Measurements from ENCODE around the gene MDGA2. TPM values are rescaled to one million over a fixed set of nuclear protein-coding genes. Genes with fewer than 3 reads are reported as not detected.

Gene MDGA2
- total RNA-seq, 1 donor from 2014 or later: 0.17 TPM

GRCh38 chr14:47425302-47425701, 250.1 kb downstream of the MDGA2 start:
- Mint-ChIP-seq H3K9me3 (ENCODE audit: low read depth) (no peaks in the 10 kb centered on the region), H3K27ac (ENCODE audit: unreplicated experiment) (no peak overlapping the region), H3K36me3 (ENCODE audit: low read depth) (no peaks in the 10 kb centered on the region), H3K27me3 (ENCODE audit: low read depth) (peaks cover 2% of the 10 kb centered on the region), H3K4me3 (ENCODE audit: unreplicated experiment) (no peak overlapping the region), H3K4me1 (ENCODE audit: low read depth) (peaks cover 8% of the 10 kb centered on the region)
- DNase-seq (ENCODE audit: low spot score): no peak
- TF ChIP-seq, protein P1, sequence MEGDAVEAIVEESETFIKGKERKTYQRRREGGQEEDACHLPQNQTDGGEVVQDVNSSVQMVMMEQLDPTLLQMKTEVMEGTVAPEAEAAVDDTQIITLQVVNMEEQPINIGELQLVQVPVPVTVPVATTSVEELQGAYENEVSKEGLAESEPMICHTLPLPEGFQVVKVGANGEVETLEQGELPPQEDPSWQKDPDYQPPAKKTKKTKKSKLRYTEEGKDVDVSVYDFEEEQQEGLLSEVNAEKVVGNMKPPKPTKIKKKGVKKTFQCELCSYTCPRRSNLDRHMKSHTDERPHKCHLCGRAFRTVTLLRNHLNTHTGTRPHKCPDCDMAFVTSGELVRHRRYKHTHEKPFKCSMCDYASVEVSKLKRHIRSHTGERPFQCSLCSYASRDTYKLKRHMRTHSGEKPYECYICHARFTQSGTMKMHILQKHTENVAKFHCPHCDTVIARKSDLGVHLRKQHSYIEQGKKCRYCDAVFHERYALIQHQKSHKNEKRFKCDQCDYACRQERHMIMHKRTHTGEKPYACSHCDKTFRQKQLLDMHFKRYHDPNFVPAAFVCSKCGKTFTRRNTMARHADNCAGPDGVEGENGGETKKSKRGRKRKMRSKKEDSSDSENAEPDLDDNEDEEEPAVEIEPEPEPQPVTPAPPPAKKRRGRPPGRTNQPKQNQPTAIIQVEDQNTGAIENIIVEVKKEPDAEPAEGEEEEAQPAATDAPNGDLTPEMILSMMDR (IDR thresholded peaks at IDR 0.05): no peak

- peaks cover 2% of the 10 kb centered on the region for H3K27me3 Mint-ChIP-seq (ENCODE audit: low read depth)
- peaks cover 10% of the 10 kb centered on the region for H3K4me1 Mint-ChIP-seq (ENCODE audit: low read depth)
- no peaks in the 10 kb centered on the region for H3K9me3 Mint-ChIP-seq (ENCODE audit: low read depth)
- H3K27ac Mint-ChIP-seq (ENCODE audit: unreplicated experiment): no peak overlapping the region
- TF ChIP-seq, protein P1 (IDR thresholded peaks at IDR 0.05): no peak
- DNase-seq (ENCODE audit: low spot score): no peak
- no peaks in the 10 kb centered on the region for H3K36me3 Mint-ChIP-seq (ENCODE audit: low read depth)
- no peak overlapping the region for H3K4me3 Mint-ChIP-seq (ENCODE audit: unreplicated experiment)
Observed at GRCh38 chr14:47422191-47422590, 253.2 kb downstream of the MDGA2 start.

DNA sequence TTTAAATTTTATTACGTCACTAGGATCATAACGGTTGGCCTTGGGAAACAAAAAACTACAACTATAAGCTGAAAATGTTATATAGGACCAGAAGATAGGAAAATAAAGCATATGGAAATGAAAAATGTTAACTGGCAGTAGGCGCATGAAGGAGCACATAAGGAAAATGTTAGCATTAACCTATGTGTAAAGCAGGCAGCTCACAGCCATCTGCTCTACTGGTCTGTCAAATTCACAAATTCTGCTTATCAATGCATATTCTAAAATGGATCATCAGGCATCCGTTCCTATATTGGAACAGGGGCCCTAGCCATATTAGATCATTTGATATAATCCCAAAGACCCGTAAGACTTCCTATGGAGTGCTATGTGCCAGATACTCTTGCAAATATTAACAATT, 263.9 kb downstream of the MDGA2 start:
- H3K36me3 Mint-ChIP-seq (ENCODE audit: low read depth): no peaks in the 10 kb centered on the region
- no peak for DNase-seq (ENCODE audit: low spot score)
- TF ChIP-seq, protein P1 (IDR thresholded peaks at IDR 0.05): no peak
- H3K27me3 Mint-ChIP-seq (ENCODE audit: low read depth): peaks cover 12% of the 10 kb centered on the region
- H3K4me3 Mint-ChIP-seq (ENCODE audit: unreplicated experiment): no peak overlapping the region
- no peaks in the 10 kb centered on the region for H3K9me3 Mint-ChIP-seq (ENCODE audit: low read depth)
- H3K27ac Mint-ChIP-seq (ENCODE audit: unreplicated experiment): no peak overlapping the region
- no peaks in the 10 kb centered on the region for H3K4me1 Mint-ChIP-seq (ENCODE audit: low read depth)

- H3K4me1 Mint-ChIP-seq (ENCODE audit: low read depth): peaks cover 41% of the 10 kb centered on the region
- no peak overlapping the region for H3K4me3 Mint-ChIP-seq (ENCODE audit: unreplicated experiment)
- peaks cover 1% of the 10 kb centered on the region for H3K36me3 Mint-ChIP-seq (ENCODE audit: low read depth)
- no peak for DNase-seq (ENCODE audit: low spot score)
- TF ChIP-seq, protein P1 (IDR thresholded peaks at IDR 0.05): no peak
- peaks cover 3% of the 10 kb centered on the region for H3K9me3 Mint-ChIP-seq (ENCODE audit: low read depth)
- H3K27me3 Mint-ChIP-seq (ENCODE audit: low read depth): peaks cover 6% of the 10 kb centered on the region
- peak overlapping the region; percentile 81 for H3K27ac Mint-ChIP-seq (ENCODE audit: unreplicated experiment)
Observed at GRCh38 chr14:47392326-47392725, 283.1 kb downstream of the MDGA2 start.

GRCh38 chr14:47390831-47391504, 284.4 kb downstream of the MDGA2 start:
- Mint-ChIP-seq H3K36me3 (ENCODE audit: low read depth) (no peaks in the 10 kb centered on the region), H3K27me3 (ENCODE audit: low read depth) (peaks cover 2% of the 10 kb centered on the region), H3K27ac (ENCODE audit: unreplicated experiment) (no peak overlapping the region), H3K4me3 (ENCODE audit: unreplicated experiment) (no peak overlapping the region), H3K9me3 (ENCODE audit: low read depth) (no peaks in the 10 kb centered on the region), H3K4me1 (ENCODE audit: low read depth) (peaks cover 41% of the 10 kb centered on the region)
- no peak for DNase-seq (ENCODE audit: low spot score)
- TF ChIP-seq, protein P1 (IDR thresholded peaks at IDR 0.05): no peak

Measured in chondrocyte (in vitro differentiated cells).